Endothelial cell (in vitro differentiated cells): ENCODE measurements around the gene SLC24A3. TPM values are rescaled to one million over a fixed set of nuclear protein-coding genes. Genes with fewer than 3 reads are reported as not detected.

Source experiments
- DNase-seq: peaks from one replicate; pipeline ENCODE4 v3.0.0; 2021; ENCODE audit warnings: low spot score
- H3K27ac Mint-ChIP-seq: one replicate; pipeline ENCODE4 v1.8.0; 2021; ENCODE audit warnings: mixed read lengths, inconsistent platforms; ENCODE audit not compliant: unreplicated experiment
- H3K27me3 Mint-ChIP-seq: one replicate; pipeline ENCODE4 v1.8.0; 2021; ENCODE audit warnings: mild to moderate bottlenecking, moderate library complexity, mixed read lengths, inconsistent platforms; ENCODE audit not compliant: unreplicated experiment
- H3K36me3 Mint-ChIP-seq: one replicate; pipeline ENCODE4 v1.8.0; 2021; ENCODE audit warnings: mild to moderate bottlenecking, low read depth, mixed read lengths, inconsistent platforms; ENCODE audit not compliant: unreplicated experiment
- H3K4me1 Mint-ChIP-seq: one replicate; pipeline ENCODE4 v1.8.0; 2021; ENCODE audit warnings: mild to moderate bottlenecking, mixed read lengths, inconsistent platforms; ENCODE audit not compliant: unreplicated experiment
- H3K4me3 Mint-ChIP-seq: one replicate; pipeline ENCODE4 v1.8.0; 2021; ENCODE audit warnings: mild to moderate bottlenecking, mixed read lengths, inconsistent platforms; ENCODE audit not compliant: unreplicated experiment
- H3K9me3 Mint-ChIP-seq: one replicate; pipeline ENCODE4 v1.8.0; 2021; ENCODE audit warnings: mixed read lengths, inconsistent platforms; ENCODE audit not compliant: unreplicated experiment
- total RNA-seq: library from RNA; stranded (reverse); fragmentation: NEBNext Ultra II Directional; extraction: Animal tissue kit (Norgen Biotek cat#: 25700); gene quantifications from one replicate; pipeline ENCODE4 v1.2.1, GENCODE V29; 2021; ENCODE audit not compliant: unreplicated experiment
- TF ChIP-seq, protein P1 (sequence below): fragments of 200-600 bp; sonication (generic); IDR thresholded peaks from one replicate; pipeline ENCODE4 v1.5.0; 2021; ENCODE audit warnings: antibody characterized with exemption; ENCODE audit not compliant: unreplicated experiment

Gene SLC24A3
- total RNA-seq, 1 donor from 2014 or later = 0.15 TPM

DNA sequence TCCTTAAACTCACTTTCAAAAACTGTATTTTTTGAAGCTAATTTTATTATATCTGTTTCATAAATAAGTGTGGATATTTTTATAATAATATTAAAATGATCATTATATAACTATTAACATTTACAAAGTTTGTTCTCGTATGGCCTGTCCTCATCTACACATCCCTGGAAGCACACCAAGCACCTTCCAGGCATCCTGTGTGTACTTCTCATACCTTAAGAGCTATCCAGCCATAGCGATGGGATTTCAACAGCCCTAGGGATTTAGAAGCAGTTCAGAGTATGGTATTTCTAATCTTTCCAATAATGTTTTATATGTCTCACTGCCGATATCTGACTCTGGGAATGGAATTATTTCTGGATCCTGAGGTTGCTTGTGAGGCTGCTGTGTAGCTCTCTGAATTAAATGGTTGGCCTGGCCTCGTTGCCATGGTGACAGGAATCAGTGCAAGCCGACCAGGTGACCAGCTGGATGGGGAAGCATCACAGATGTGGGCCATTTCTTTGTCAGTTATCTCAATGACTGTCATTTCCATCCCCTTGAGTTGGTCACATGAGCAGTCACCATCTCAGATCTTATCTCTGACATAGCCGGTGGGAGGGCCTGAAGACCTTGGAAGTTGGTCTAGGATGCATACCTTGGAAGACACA is 280.4 kb downstream of the SLC24A3 start:
- H3K27ac Mint-ChIP-seq = no peak overlapping the region
- no peaks in the 10 kb centered on the region for H3K9me3 Mint-ChIP-seq
- H3K36me3 Mint-ChIP-seq = no peaks in the 10 kb centered on the region
- no peak for DNase-seq
- no peak overlapping the region for H3K4me3 Mint-ChIP-seq
- no peaks in the 10 kb centered on the region for H3K27me3 Mint-ChIP-seq
- no peaks in the 10 kb centered on the region for H3K4me1 Mint-ChIP-seq
- TF ChIP-seq, protein P1, sequence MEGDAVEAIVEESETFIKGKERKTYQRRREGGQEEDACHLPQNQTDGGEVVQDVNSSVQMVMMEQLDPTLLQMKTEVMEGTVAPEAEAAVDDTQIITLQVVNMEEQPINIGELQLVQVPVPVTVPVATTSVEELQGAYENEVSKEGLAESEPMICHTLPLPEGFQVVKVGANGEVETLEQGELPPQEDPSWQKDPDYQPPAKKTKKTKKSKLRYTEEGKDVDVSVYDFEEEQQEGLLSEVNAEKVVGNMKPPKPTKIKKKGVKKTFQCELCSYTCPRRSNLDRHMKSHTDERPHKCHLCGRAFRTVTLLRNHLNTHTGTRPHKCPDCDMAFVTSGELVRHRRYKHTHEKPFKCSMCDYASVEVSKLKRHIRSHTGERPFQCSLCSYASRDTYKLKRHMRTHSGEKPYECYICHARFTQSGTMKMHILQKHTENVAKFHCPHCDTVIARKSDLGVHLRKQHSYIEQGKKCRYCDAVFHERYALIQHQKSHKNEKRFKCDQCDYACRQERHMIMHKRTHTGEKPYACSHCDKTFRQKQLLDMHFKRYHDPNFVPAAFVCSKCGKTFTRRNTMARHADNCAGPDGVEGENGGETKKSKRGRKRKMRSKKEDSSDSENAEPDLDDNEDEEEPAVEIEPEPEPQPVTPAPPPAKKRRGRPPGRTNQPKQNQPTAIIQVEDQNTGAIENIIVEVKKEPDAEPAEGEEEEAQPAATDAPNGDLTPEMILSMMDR = no peak

DNA sequence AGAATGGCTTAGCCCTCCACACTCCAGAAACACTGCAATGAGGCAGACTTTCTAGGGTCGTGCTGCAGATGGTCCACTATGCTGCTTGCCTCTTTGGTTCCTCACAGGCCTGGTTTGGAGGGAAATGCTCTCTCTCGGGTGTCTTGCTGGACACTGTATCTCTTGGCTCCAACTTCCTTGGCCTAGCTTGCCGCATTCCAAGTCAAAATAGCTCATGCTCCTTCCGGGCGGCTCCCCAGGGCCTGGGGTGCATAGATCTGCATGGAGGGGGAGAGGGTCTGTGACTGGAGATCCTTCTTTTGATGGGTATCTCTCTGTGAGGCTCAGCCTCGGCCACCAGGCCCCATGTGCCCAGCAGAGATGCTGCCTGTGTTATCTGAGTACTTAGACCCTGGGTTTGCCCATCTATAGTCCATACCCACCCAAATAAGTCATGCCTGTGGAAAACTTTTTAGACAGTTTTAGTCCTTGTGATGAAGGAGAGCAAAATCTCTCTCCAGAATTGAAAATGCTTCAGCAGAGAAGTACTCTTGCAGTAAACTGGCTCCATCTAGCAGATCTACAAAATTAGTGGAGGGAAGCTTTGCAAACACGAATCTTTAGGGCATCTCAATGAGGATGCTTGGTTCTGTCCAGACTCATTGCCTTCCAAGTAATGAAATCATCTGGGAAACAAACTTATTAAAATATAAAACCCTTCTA is 281.5 kb downstream of the SLC24A3 start:
- Mint-ChIP-seq H3K4me3 (no peak overlapping the region), H3K9me3 (no peaks in the 10 kb centered on the region), H3K36me3 (no peaks in the 10 kb centered on the region), H3K27ac (no peak overlapping the region), H3K27me3 (no peaks in the 10 kb centered on the region), H3K4me1 (no peaks in the 10 kb centered on the region)
- TF ChIP-seq, protein P1 = no peak
- DNase-seq = no peak

DNA sequence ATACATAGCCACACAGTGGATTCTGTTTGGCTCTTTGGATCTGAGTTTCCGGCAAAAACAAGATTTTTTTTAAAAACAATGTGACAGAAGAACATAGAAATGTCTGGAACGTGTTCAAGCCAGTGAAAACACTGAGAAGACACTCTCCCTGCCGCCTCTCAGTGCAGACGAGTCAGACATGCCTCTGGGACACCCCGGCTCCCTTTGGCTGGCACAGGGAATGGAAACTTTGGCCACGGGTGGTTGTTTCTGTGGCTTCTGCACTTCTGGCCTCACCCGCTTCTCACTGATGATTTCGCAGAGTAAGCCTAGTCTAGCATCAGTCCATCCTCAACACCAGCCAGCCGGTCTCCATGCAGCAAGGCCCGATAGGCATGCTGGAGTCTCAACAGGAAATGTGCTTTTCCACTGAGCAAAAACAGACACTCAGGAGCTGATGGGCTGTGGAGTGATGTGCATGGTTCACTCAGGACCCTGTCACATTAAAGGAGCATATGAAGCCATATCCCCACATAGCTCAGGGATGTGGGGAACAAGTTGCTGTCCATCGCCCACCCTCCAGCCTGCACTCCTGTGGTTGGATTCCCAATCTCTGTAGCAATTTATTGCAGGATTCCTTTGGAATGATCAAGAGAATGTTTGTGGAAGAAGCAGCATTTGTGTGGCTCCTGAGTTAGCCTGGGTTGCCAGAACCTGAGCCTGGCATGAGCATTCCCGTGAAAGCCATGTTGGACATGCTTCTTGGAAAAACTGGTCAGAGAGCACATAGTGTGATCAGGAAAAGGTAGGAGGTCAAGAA is 283.7 kb downstream of the SLC24A3 start:
- H3K27me3 Mint-ChIP-seq = no peaks in the 10 kb centered on the region
- no peak overlapping the region for H3K4me3 Mint-ChIP-seq
- TF ChIP-seq, protein P1 = no peak
- no peaks in the 10 kb centered on the region for H3K9me3 Mint-ChIP-seq
- no peaks in the 10 kb centered on the region for H3K4me1 Mint-ChIP-seq
- H3K27ac Mint-ChIP-seq = no peak overlapping the region
- no peak for DNase-seq
- H3K36me3 Mint-ChIP-seq = no peaks in the 10 kb centered on the region

DNA sequence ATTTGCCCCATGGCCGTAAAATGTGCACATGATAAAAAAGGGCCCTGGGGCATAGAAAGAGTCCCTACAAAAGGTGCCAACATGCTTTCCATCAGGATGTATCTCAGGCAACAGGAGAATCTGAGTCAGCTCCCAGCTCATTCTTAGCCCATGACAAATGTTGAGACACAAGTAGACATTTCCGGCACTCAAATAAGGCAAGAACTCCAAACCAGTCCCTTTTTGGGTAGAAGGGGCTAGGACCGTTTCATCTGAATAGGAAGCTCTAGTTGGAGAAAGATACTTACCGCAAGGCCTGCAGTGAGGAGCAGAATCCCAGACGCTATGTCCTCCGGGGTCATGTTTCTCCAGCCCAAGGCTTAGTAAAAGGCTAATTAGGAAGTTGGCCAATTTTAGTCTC is 284.6 kb downstream of the SLC24A3 start:
- H3K4me1 Mint-ChIP-seq = no peaks in the 10 kb centered on the region
- no peak for DNase-seq
- H3K27me3 Mint-ChIP-seq = no peaks in the 10 kb centered on the region
- no peaks in the 10 kb centered on the region for H3K9me3 Mint-ChIP-seq
- H3K27ac Mint-ChIP-seq = no peak overlapping the region
- TF ChIP-seq, protein P1 = no peak
- no peaks in the 10 kb centered on the region for H3K36me3 Mint-ChIP-seq
- H3K4me3 Mint-ChIP-seq = no peak overlapping the region
